ENCODE measurements around the gene LMO7. TPM values are rescaled to one million over a fixed set of nuclear protein-coding genes. Genes with fewer than 3 reads are reported as not detected.
A peak's percentile ranks its signal among the peaks of the same experiment; 100 is the strongest.

Gene LMO7
- total and polyA plus RNA-seq, 2 of the 4 experiments (the other 2 are of a cell fraction): 266 to 367 TPM

DNA sequence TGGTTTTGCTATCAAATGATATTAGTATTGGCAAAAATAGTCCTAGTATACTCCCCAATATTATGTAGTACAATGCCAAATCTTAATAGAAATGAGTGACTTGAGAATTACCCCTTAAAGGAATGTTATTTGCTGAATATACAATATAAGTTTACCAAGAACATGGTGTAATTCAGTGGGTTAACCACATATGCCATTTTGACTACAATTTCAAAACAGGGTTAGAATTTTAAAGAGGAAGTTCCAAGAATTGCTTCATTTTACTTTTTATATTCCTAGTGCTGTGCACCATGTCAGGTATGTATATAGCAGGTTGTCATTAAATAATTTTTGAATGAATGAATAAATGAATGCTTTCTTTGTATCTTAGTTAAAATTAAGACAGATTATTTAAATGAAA lies 66.3 kb downstream of the LMO7 start:
- no peak overlapping the region for H3K56ac ChIP-seq (ENCODE audit: extremely low read depth, insufficient read depth, low read length)
- no peak overlapping the region for H2AK9ac ChIP-seq (replicated peaks; ENCODE audit: low read depth, low read length, poor library complexity)
- TF ChIP-seq MXI1 (IDR thresholded peaks at IDR 0.05; ENCODE audit: borderline replicate concordance, low read depth, low read length) (no peak), RFX5 (IDR thresholded peaks at IDR 0.05; ENCODE audit: low read depth, low read length) (no peak), SMC3 (IDR thresholded peaks at IDR 0.05; ENCODE audit: low read depth, low read length) (no peak)
- no peak for DNase-seq
- intact Hi-C loops (cut with micrococcal nuclease): no loop called here
- peak overlapping the region in 1 of 2 experiments; percentile 20; a peak in 1 of 4 replicates for H4K8ac ChIP-seq (ENCODE audit: low read depth in 2 of 2, low read length in 2 of 2)
- H3K9me1 ChIP-seq (ENCODE audit: insufficient read depth, low read length): peaks cover 13% of the 10 kb centered on the region
- H3K27ac ChIP-seq (ENCODE audit: insufficient read depth, low read length): no peak overlapping the region
- H4K91ac ChIP-seq (ENCODE audit: insufficient read depth, low read depth, low read length): no peak overlapping the region
- H3K4me3 ChIP-seq (ENCODE audit: insufficient read depth, low read depth, low read length): no peak overlapping the region
- H2AFZ ChIP-seq (replicated peaks; ENCODE audit: low read length, poor library complexity): no peak overlapping the region
- no peak overlapping the region for H2BK120ac ChIP-seq (ENCODE audit: low read depth, low read length)
- BruUV-seq (replicated peaks): no TSS peak
- no peak overlapping the region for H2AK5ac ChIP-seq (ENCODE audit: low read depth, low read length)
- peak overlapping the region; percentile 75 for H3K23ac ChIP-seq (ENCODE audit: low read depth, low read length)
- no peak overlapping the region for H3K4ac ChIP-seq (ENCODE audit: low read depth, low read length)
- no peaks in the 10 kb centered on the region for H3K27me3 ChIP-seq (ENCODE audit: control insufficient read depth, insufficient read depth, low read length)
- dilution Hi-C loops (cut with HindIII; ENCODE audit: low sequenced_read_pairs, unreplicated experiment): no loop called here
- H2BK15ac ChIP-seq (ENCODE audit: low read depth, low read length): no peak overlapping the region
- H2BK5ac ChIP-seq (ENCODE audit: low read depth, low read length, poor library complexity, severe bottlenecking): peak overlapping the region; percentile 78
- ChIA-PET POLR2A (ENCODE audit: unreplicated experiment) (no interaction called here), CTCF (no interaction called here)
- H3K79me1 ChIP-seq (ENCODE audit: low read depth in 1 of 2, low read length in 2 of 2): peaks cover 13 to 59% of the 10 kb centered on the region in 2 experiments
- H3K18ac ChIP-seq (ENCODE audit: low read depth, low read length): no peak overlapping the region
- in situ Hi-C loops (cut with MboI; ENCODE audit: low sequenced_read_pairs): no loop called here
- no peak overlapping the region; the same call in 1 of the 2 replicates for H4K5ac ChIP-seq (ENCODE audit: low read depth, low read length)
- no peaks in the 10 kb centered on the region for H3K9me3 ChIP-seq (ENCODE audit: control insufficient read depth, insufficient read depth, low read length)
- H4K20me1 ChIP-seq (ENCODE audit: insufficient read depth, low read length): peaks cover 63% of the 10 kb centered on the region; the same call in 1 of the 2 replicates
- H3K4me1 ChIP-seq (ENCODE audit: control insufficient read depth, insufficient read depth, low read length): peaks cover 17% of the 10 kb centered on the region
- H2BK20ac ChIP-seq (ENCODE audit: low read depth, low read length): no peak overlapping the region
- peak overlapping the region; percentile 22; the same call in 1 of the 2 replicates for H3K4me2 ChIP-seq (ENCODE audit: low read depth, low read length)
- ATAC-seq (ENCODE audit: low read depth): no peak
- H3K9ac ChIP-seq (ENCODE audit: low read depth, low read length): no peak overlapping the region
- peaks cover 2% of the 10 kb centered on the region for H3K36me3 ChIP-seq (ENCODE audit: control insufficient read depth, insufficient read depth, low read length)
- 0 out of 2 replicates have a peak overlapping the region, but pooled peaks have one; percentile 30 for H3K14ac ChIP-seq (replicated peaks; ENCODE audit: low read depth, low read length)
